Mononuclear cell (primary cell): Measurements from ENCODE around the gene FOS. TPM values are rescaled to one million over a fixed set of nuclear protein-coding genes. Genes with fewer than 3 reads are reported as not detected.

Experiments
- H3K27me3 ChIP-seq: 2 replicates; pipeline ENCODE4 v1.6.0; 2011; ENCODE audit warnings: low read length, control low read depth; ENCODE audit not compliant: insufficient read depth
- H3K4me1 ChIP-seq: 2 replicates; pipeline ENCODE4 v1.5.1; 2011; ENCODE audit warnings: mild to moderate bottlenecking, low read length, control low read depth; ENCODE audit not compliant: insufficient read depth
- H3K4me3 ChIP-seq: 2 replicates; pipeline ENCODE4 v1.5.1; 2011; ENCODE audit warnings: mild to moderate bottlenecking, low read length, moderate library complexity
- H3K9me3 ChIP-seq: 2 replicates; pipeline ENCODE4 v1.5.1; 2011; ENCODE audit warnings: low read depth, mild to moderate bottlenecking, control low read depth, low read length
- total RNA-seq: library from RNA; depleted of rRNA; stranded (reverse); fragments of >200 nt; gene quantifications from one replicate; pipeline ENCODE4 v1.2.3, GENCODE V29; 2012

The FOS gene
- total RNA-seq, 1 donor: 2,138 TPM

DNA sequence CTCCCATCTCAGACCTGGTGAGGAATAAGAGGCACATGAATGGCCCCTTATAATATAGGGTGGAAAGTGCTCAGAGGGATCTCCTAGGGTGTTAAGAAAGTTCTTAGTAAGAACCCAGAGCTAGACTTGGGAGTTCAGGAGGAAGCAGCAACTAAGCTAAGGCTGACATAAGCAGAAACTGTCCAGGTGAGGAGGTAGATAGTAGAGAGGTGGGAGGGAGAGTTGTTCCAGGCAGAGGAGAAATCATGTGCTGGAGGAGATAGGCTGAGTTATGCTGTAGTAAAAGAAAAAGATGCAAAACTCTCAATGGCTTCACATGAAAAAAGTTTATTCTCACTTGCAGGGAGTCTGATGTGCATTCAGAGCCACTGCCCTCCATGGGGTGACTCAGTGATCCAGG lies 50.7 kb downstream of the FOS start:
- no peak overlapping the region for H3K4me3 ChIP-seq
- H3K27me3 ChIP-seq: no peaks in the 10 kb centered on the region
- H3K4me1 ChIP-seq: peaks cover 30% of the 10 kb centered on the region
- no peaks in the 10 kb centered on the region for H3K9me3 ChIP-seq

DNA sequence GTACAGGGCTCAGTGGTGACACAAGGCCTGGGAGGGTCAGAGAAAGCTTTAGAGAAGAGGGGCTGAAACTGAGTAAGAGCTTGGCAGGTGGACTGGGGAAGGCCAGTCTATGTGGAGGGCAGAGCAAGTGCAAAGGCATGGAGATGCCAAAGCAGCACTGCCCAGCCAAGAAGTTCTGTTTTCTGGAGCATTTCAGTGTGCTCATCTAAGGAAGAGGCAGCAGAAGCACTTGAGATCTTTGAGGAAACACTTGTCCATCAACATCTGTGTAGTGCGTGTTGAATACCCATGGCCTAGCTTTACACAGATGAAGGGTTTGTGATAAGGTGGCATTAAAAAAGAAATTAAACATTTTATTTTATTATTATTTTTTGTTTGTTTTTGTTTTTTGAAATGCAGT lies 52.8 kb downstream of the FOS start:
- no peak overlapping the region for H3K4me3 ChIP-seq
- H3K9me3 ChIP-seq: no peaks in the 10 kb centered on the region
- H3K27me3 ChIP-seq: no peaks in the 10 kb centered on the region
- peaks cover 48% of the 10 kb centered on the region for H3K4me1 ChIP-seq

Other genes starting within 250 kb of the FOS start
- 36.9 TPM for gene MLH3, start 227.4 kb upstream of the FOS start, total RNA-seq
- gene ACYP1, start 214.8 kb upstream of the FOS start, total RNA-seq: 3.5 TPM
- gene ZC2HC1C, start 209.2 kb upstream of the FOS start, total RNA-seq: not detected
- gene NEK9, start 151.8 kb upstream of the FOS start, total RNA-seq: 33.3 TPM
- 180 TPM for gene TMED10, start 102.2 kb upstream of the FOS start, total RNA-seq
- 55.6 TPM for gene JDP2, start 149.2 kb downstream of the FOS start, total RNA-seq
- 7.7 TPM for gene BATF, start 243.6 kb downstream of the FOS start, total RNA-seq